ENCODE measurements around the gene CWC27.

The CWC27 gene

DNA sequence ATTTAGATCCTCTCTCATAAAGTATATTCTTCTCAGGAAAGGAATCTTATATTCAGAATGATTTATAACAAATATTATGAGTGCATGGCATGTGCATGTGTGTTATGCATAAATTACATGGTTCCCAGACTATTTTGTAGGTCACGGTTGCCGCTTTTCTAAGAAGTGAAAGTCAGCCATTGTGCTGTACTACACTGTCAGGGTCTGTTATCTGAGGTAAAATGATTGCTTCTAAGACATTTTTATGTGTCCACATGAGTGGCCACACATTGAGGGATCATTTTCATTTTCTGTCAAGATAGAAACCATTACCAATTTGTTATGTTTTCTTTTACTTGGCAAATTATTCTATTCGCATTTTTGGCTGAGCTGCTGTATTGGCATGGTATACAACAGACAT is 210.8 kb downstream of the CWC27 start:
- in situ Hi-C loops (cut with MboI; ENCODE audit: low pct_unique_long_range_greater_than_20kb, low sequenced_read_pairs, unreplicated experiment), result no loop called here
- peak; percentile 21 for DNase-seq (ENCODE audit: low spot score)
- TF ChIP-seq, protein P1, sequence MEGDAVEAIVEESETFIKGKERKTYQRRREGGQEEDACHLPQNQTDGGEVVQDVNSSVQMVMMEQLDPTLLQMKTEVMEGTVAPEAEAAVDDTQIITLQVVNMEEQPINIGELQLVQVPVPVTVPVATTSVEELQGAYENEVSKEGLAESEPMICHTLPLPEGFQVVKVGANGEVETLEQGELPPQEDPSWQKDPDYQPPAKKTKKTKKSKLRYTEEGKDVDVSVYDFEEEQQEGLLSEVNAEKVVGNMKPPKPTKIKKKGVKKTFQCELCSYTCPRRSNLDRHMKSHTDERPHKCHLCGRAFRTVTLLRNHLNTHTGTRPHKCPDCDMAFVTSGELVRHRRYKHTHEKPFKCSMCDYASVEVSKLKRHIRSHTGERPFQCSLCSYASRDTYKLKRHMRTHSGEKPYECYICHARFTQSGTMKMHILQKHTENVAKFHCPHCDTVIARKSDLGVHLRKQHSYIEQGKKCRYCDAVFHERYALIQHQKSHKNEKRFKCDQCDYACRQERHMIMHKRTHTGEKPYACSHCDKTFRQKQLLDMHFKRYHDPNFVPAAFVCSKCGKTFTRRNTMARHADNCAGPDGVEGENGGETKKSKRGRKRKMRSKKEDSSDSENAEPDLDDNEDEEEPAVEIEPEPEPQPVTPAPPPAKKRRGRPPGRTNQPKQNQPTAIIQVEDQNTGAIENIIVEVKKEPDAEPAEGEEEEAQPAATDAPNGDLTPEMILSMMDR (IDR thresholded peaks at IDR 0.05; ENCODE audit: extremely low read depth, insufficient read depth, missing control alignments), result no peak

DNA sequence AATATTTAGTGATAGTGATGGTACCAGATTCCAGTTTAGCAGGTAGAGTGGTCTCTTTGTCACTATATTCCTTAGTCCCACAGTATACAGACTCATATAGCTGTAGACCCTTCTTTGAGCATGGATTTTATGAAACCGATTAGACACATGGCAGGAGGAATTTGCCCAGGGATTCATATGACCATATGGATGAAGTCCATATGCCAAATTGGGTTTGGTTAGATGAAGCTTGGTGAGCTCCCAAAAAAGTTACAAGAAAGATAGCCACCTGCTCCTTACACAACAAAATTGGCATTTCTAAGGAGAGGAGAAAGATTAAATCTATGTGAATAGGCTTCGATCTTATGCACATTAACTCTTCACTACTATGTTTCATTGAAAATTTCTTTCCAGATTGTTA is 211.4 kb downstream of the CWC27 start:
- DNase-seq (ENCODE audit: low spot score), result no peak
- in situ Hi-C loops (cut with MboI; ENCODE audit: low pct_unique_long_range_greater_than_20kb, low sequenced_read_pairs, unreplicated experiment), result no loop called here
- TF ChIP-seq, protein P1 (IDR thresholded peaks at IDR 0.05; ENCODE audit: extremely low read depth, insufficient read depth, missing control alignments), result no peak

DNA sequence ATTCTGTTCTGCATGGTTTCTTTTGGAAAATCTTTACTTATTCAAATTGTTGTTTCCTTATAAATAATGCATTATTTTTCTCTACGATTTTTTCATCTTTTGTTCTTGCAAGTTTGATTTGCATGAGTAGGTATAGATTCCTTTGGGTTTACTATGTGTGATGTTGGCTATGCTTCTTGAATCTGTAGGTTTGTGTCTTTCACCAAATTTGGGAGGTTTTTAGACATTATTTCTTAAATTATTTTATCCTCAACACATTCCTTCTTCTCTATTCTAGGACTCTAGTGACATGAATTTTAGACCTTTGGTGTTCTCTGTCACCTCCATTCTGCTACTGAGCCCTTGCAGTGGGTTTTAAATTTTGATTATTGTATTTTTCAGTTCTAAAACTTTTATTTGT is 219.0 kb downstream of the CWC27 start:
- in situ Hi-C loops (cut with MboI; ENCODE audit: low pct_unique_long_range_greater_than_20kb, low sequenced_read_pairs, unreplicated experiment), result no loop called here
- no peak for DNase-seq (ENCODE audit: low spot score)
- TF ChIP-seq, protein P1 (IDR thresholded peaks at IDR 0.05; ENCODE audit: extremely low read depth, insufficient read depth, missing control alignments), result no peak

DNA sequence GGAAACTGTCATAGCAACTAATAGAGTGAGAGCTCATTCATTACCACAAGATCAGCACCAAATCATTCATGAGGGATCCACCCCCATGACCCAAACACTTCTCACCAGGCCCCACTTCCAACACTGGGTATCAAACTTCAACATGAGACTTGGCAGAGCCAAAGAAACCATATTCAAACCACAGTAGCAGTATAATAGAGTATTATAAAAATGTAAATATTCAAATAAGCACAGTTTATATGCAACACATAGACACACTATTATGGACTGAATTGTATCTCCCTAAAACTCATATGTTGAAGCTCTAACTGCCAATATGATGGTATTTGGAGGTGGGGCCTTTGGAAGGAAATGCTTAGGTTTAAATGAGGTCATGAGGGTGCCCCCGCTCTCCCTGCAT is 240.5 kb downstream of the CWC27 start:
- in situ Hi-C loops (cut with MboI; ENCODE audit: low pct_unique_long_range_greater_than_20kb, low sequenced_read_pairs, unreplicated experiment), result no loop called here
- TF ChIP-seq, protein P1 (IDR thresholded peaks at IDR 0.05; ENCODE audit: extremely low read depth, insufficient read depth, missing control alignments), result no peak
- no peak for DNase-seq (ENCODE audit: low spot score)

DNA sequence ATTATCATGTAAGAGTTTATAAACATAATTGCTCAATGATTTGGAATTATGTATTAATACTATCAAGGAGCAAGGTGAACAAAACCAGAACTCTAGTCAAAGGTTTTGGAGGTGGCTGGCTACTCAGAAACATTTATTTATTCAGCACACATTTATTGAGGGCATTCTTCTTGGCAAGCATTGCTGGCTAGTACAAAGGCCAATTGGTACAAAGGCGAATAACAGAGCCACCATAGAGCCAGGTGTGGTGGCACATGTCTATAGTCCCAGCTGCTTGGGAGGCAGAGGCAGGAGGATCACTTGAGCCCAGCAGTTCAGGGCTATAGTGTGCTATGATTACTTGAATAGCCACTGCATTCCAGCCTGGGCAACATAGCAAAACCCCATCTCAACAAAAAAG is 242.1 kb downstream of the CWC27 start:
- TF ChIP-seq, protein P1 (IDR thresholded peaks at IDR 0.05; ENCODE audit: extremely low read depth, insufficient read depth, missing control alignments), result no peak
- DNase-seq (ENCODE audit: low spot score), result no peak
- in situ Hi-C loops (cut with MboI; ENCODE audit: low pct_unique_long_range_greater_than_20kb, low sequenced_read_pairs, unreplicated experiment), result no loop called here

DNA sequence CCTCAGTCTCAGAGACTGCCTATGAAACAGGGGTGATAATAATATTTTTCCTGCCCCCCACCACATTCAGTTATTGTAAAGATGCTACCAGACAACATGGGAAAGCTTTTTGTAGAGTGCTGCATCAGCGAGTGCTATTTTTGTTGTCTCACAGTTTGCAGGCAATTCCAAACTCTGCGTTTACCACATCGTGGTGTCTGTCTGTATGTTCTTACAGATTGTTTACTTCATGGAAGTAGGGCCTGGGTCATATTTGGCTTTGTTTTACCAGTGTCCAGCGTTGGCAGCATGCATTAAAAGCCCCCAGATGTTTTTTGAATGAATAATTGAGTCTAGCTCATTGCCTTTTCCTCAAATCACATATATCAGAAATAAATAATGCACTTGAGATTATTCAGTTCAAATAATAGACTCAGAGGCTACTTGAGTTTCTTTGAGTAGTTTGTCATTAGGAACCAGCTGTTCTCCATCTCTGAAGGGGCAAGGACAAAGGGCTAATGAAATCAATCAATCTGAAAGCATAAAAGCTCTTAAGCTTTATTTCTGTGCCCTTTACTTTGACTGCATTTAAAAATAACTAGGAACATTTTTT is 243.7 kb downstream of the CWC27 start:
- in situ Hi-C loops (cut with MboI; ENCODE audit: low pct_unique_long_range_greater_than_20kb, low sequenced_read_pairs, unreplicated experiment), result no loop called here
- DNase-seq (ENCODE audit: low spot score), result no peak
- TF ChIP-seq, protein P1 (IDR thresholded peaks at IDR 0.05; ENCODE audit: extremely low read depth, insufficient read depth, missing control alignments), result no peak

DNA sequence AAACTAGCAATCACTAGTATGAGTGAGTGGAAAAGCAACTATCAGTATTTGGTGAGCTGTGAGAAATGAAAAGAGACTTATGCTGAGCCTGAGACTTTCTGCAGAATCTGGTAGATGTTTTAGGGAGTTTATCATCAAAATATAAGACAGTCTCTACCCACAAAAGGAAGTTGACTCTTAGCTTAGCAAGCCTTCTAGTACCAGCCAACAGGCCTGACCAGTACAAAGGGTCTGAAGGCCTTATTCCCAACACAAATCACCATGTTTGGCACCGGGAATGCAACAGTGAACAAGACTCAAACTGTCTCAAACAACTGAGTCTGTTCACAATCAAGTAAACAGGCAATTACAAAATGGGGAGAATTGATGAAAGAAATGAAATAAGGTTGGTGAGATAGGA is 244.4 kb downstream of the CWC27 start:
- no peak for DNase-seq (ENCODE audit: low spot score)
- in situ Hi-C loops (cut with MboI; ENCODE audit: low pct_unique_long_range_greater_than_20kb, low sequenced_read_pairs, unreplicated experiment), result no loop called here
- TF ChIP-seq, protein P1 (IDR thresholded peaks at IDR 0.05; ENCODE audit: extremely low read depth, insufficient read depth, missing control alignments), result no peak

Measured in GM13977 (cell line).